GM21390 (cell line): Measurements from ENCODE around the gene TMEM114.
"Not testable (repeated sequence)": the region's sequence is repeated elsewhere in the genome, so short reads cannot be mapped to it uniquely, and the experiment has no call there.

Source experiments
- ATAC-seq: cut with Tn5 transposase; IDR thresholded peaks from one replicate; pipeline ENCODE4 v1.9.1; 2021; ENCODE audit not compliant: unreplicated experiment

The TMEM114 gene

DNA sequence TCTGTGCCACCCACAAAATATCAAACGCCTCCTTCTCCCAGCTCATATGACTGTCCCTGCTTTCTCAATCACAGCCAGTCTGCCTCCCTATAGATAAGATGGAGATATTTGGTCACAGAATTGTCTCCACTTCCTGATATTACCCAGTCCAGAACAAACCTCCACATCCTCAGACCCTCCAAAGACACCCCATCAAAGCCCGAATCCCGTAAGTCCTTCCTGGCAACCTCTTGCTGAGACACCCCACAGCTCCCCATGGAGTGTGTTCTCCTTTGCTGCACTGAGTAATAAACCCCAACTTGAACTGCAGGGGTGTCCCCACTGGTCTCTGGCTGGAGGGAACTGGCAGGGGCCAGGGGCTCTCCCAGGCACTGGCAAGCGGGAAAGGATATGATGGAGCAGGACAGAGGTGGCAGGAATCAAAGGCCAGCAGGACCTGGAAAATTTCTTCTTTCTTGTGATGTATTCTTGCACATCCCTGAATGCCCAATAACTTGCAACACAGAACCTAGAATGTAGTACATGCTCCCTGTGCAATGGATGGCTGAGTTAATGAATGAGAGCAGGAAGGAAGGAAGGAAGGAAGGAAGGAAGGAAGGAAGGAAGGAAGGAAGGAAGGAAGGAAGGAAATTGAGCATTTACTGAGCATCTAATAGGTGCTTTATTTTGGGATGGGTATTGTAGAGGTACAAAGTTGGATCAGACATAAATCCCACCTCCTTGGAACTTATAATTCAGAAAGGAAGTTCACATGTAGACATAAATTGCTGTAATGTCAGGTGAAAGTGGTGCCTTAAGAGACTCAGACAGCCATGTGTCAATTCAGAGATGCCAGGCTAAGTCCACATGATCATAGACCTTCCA lies 13.9 kb downstream of the TMEM114 start:
- no peak for ATAC-seq

DNA sequence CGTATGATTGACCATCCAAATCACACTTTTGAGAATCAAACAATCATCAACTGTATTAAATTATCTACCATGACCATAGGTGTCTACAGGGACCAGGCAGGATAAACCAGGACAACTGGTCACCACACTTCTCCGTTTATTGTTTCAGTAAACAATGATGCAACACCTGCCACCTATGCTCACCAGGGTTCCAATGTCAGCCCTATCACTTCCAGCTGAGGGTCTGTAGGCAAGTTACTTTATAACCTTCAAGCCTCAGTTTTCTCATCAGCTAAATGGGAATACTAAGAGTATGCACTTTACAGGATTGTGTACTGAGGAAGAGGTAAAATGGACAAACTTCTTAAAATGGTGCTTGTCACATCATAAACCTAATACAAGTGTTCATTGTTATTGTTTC lies 14.9 kb downstream of the TMEM114 start:
- no peak for ATAC-seq

DNA sequence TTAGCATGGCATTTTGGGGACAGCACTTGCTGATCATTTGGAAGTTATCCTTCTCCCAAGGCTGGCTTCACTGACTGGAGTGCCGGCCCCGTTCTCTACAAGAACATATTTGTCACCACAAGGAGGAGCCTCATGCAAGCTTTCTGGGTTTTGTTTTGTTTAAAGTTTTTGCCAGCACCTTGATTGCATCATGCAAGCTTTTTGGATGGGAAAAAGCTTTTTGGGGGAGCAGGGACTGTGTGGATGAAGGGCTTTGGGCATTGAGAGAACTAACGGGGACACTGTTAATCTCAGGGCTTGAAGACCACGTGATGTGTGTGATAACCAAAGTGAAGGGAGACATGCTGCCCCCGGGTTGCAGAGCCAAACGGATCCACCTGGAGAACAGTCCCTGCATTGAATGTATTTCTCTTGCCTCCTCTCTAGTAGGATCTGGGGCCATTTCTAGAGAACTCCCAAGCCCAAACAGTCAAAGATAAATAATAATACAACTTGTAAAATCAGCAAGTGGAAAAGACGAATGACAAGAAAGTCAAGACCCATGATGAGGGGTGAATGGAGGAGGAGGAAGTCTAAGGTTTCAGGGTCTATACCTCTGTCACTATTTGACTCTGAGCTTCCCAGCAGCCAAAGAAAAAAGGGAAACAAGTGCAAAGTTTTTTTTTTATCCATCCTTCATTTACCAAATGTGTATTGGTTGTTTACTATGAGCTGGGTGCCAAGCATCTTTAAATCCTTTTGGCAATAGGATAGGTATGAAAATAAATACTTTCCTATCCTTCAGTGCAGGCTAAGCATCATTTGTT lies 17.2 kb downstream of the TMEM114 start:
- ATAC-seq = no peak

DNA sequence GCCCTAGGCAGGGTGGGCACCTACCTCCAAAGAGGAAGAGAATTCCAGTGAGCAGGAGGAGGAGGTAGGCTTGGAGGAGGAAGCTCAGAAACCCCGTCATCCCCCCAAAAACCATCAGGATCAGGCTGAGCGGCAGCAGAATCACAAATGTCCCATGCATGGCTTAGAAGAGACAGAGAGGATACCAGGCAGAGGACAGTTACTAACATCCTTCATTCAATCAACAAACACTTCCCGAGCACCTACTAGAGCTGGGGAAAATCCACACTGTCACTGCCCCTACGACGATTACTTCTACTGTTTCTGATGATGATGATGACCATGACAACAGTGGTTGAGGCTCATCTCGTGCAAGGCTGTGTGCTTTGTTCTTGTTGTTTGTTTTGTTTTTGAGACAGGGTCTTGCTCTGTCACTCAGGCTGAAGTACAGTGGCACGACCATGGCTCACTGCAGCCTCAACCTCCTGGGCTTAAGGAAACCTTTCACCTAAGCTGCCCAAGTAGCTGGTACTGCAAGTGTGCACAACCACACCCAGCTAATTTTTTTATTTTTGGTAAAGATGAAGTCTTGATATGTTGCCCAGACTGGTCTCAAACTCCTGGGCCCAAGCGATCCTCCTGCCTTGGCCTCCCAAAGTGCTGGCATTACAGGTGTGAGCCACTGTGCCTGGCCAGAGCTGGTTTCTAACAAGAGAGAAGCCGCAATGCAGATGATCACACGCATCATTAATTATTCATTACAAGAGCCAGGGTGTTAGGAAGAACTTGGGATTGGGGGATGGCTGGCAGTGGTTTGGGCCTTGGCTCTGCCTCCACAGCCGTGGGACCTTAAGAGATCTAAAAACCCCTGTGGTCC lies 18.0 kb downstream of the TMEM114 start:
- ATAC-seq = no peak

DNA sequence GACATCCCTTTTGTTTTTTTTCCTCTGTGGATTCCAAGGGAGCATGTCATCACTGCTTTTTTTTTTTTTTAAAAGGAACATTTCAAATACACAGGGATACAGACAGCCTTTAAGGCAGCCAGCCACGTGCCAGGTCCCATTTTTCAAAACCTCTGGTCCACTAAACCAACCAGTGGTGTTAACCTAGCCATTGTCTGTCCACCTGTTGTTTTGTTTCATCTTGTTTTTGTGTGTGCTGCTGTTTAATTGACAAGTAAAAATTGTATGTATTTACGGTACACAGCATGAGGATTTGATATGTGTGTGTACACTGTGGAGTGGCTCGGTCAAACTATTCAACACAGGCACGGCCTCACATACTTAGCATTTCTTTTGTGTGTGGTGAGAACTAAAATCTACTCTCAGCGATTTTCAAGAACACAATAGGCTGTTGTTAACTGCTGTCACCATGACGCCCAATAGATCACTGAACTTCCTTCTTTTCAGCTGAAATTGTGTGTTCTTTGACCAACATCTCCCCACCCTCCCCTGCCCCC lies 19.2 kb downstream of the TMEM114 start:
- ATAC-seq = no peak

DNA sequence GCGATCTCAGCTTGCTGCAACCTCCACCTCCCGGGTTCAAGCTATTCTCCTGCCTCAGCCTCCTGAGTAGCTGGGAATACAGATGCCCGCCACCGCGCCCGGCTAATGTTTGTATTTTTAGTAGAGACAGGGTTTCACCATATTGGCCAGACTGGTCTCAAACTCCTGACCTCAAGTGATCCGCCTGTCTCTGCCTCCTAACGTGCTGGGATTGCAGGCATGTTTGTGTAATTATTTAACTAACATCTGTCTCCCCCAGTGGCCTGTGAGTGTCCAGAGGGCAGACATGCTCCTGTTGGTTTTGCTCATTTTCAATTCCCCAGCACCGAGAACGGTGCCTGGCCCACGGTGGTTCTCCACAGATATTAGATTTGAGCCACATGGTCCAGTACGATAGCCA lies 19.9 kb downstream of the TMEM114 start:
- not testable (repeated sequence) for ATAC-seq

DNA sequence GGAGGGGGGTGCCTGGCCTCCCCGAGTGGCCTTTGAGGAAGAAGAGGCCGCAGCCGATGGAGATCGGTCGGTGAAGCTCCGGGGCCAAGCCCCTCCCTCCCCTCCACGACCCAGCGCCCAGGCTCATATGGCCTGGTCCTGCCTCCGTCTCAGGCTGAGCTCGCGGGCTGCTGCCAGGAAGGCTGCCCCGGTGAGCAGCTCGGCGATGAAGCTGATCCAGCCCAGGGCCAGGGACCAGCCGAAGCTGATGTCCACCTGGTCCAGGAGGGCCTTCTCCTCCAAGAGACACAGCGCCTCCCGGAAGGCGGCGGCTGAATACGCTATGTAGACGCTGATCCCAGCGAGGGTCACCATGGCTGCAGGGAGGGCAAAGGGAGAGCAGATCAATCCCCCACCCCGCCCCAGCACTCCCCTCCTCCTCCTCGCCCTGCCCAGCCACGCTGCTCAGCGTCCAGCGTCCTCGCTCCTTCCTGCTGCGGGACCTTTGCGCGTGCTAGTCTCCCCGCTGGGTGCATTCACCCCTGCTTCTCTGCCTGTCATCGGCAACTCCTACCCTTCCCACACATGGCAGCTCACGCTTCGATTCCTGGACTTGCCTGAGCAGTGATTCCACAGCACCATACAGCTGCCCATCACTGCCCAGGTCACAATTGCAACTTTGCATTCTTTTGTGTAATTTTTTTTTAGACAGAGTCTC lies 20.5 kb downstream of the TMEM114 start:
- no peak for ATAC-seq

DNA sequence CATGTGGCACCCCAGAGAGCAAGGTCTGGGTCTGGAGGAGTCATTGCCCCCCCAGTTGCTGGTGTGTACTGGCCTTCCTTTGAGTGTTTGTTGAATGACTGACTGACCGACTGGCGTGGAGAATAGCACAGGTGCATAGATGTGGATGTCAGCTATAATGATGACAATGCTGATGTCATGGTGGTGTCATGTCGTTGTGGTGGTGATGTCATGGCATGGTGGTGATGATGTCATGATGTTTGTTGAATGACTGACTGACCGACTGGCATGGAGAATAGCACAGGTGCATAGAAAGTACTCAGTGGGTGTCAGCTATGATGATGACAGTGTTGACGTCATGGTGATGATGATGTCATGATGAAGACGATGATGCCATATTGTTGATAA lies 22.1 kb downstream of the TMEM114 start:
- ATAC-seq = no peak

DNA sequence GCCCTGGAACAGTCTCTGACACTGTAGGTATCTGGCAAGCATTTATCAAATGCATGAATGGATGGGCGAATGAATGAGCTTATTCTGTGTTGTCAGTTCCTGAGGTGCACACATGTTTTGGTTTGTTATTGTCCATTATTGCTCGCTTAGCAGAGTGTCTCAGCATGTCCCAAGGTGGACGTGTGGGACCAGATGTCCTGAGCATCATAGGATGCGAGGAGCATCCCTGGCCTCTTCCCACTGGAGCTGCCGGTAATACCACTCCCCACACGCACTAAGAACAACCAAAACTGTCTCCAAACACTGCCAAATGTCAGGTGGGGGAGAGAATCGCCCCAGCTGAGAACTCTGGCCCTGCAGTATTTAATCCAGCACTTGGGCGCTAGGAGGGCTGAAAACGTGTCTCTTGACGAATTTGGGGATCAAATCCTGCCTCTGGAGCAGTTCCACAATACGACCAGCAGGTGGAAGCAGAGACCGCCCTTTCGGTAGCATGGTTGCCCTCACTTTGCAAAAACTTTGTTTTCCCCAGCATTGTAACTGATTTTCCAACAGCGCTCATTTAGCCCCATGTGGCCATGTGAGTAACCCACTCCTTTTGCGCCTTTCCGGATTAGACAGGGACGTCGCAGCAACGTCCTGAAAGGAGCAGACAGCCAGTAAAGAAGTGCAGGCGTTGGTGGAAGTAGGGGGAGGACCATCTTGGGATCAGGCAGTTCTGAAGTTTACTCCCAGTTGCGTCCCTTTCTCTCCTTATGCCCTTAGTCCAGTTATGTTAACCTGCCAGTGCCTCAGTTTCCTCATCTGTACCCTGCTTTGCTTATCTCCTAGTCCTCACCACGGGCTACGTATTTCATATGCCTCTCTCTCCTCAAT lies 22.7 kb downstream of the TMEM114 start:
- ATAC-seq = peak; percentile 91

DNA sequence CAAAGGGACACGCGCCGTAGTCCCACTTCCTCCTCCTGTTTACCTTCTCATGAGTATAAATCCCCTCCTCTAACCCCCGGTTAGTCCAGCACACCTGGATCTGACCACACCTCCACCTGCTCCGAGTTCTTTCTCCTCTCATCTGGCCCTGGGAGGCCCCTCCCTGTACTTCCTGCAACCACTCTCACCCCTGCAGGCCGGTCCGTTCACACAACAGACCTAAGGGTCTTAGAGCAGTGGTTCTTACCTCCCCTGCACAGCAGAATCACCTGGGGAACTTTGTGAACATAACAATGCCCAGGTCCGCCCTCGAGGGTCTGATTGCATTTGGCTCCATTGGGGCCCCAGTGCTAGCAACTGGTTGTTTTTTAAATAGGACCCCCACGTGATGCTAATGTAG lies 24.8 kb downstream of the TMEM114 start:
- ATAC-seq = no peak

DNA sequence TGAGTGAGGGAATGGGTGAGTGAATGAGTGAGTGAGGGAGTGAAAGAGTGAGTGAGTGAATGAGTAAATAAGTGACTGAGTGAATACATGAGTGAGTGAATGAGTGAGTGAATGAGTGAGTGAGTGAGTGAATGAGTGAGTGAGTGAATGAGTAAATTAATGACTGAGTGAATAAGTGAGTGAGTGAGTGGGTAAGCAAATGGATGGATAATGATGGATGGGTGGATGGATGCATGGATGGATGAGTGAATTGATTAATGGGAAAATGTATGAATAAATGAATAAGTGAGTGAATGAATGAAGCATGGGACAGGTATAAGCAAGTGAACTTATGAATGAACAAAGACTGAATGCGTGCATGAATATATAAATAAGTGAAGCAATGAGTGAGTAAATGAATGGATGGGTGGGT lies 25.4 kb downstream of the TMEM114 start:
- no peak for ATAC-seq

DNA sequence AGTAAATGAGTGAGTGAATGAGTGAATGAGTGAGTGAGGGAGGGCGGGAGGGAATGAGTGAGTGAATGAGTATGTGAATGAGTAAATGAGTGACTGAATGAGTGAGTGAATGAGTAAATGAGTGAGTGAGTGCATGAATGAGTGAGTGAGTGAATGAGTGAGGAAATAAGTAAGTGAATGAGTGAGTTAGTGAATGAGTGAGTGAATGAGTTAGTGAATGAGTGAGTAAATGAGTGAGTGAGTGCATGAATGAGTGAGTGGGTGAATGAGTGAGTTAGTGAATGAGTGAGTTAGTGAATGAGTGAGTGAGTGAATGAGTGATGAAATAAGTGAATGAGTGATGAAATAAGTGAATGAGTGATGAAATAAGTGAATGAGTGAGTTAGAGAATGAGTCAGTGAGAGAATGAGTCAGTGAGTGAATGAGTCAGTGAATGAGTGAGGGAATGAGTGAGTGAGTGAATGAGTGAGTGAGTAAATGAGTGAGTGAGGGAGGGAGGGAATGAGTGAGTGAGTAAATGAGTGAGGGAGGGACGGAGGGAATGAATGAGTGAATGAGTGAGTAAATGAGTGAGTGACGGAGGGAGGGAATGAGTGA lies 26.3 kb downstream of the TMEM114 start:
- ATAC-seq = not testable (repeated sequence)

DNA sequence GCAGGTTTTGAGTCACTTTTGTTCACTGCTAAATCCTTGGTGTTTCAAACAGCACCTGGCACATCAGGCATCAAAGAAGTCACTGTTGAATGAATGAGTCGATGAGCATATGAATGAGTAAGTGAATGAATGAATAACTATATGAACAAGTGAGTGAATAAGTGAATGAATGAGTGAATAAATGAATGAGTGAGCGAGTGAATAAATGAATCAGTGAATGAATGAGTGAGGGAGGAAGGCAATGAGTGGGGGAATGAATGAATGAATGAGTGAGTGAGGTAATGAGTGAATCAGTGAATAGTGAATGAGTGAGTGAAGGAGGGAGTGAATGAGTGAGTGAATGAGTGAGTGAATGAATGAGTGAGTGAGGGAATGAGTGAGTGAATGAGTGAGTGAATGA lies 28.8 kb downstream of the TMEM114 start:
- ATAC-seq = no peak

DNA sequence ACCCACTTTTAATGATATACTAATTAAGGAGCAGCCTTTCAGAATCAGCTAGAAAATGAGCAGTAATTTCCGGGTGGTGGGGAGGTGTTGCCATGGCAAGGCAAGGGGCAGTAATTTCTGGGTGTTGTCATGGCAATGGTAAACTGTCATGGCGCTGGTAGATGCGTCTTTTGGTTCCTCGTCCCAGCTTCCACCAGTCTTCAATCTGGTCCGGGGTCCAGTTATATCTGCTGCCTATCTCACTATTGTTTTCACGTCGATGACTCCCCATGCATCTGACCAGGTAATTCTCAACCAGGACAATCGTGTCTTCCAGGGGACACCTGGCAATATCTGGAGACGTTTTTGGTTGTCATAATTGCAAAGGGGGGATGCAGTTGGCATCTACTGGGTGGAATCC lies 34.9 kb downstream of the TMEM114 start:
- ATAC-seq = no peak

DNA sequence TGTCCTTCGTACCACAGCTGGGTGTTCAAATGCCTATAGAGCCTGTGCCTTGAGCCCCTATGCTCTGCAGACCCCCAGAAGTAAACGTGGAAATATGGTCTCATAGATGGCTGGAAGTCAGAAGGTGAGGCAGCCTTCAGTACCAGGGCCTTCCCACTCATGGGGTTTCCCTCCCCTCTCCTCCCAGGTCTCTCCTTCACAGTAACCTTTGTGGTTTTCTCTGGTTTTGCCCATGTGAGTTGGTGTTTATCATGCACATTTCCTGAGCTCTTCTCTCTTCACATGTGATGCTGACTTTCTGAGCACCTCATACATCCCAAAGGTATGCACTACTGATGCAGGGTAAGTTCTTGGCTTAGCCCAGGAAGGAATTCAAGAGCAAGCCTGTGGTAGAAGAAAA lies 35.4 kb downstream of the TMEM114 start:
- no peak for ATAC-seq

DNA sequence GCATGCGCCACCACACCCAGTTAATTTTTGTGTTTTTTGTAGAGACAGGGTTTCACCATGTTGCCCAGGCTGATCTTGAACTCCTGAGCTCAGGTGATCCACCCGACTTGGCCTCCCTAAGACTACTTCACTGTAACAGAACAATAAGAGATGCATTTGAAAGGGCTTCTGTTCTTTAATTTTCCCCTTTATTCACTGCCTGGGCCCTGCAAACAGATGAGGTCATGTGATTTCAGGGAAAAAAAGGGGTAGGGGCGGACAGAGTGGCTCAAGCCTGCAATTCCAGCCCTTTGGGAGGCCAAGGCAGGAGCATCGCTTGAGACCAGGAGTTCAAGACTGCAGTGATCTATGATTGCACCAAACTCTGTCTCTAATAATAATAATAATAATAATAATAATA lies 36.3 kb downstream of the TMEM114 start:
- ATAC-seq = no peak

DNA sequence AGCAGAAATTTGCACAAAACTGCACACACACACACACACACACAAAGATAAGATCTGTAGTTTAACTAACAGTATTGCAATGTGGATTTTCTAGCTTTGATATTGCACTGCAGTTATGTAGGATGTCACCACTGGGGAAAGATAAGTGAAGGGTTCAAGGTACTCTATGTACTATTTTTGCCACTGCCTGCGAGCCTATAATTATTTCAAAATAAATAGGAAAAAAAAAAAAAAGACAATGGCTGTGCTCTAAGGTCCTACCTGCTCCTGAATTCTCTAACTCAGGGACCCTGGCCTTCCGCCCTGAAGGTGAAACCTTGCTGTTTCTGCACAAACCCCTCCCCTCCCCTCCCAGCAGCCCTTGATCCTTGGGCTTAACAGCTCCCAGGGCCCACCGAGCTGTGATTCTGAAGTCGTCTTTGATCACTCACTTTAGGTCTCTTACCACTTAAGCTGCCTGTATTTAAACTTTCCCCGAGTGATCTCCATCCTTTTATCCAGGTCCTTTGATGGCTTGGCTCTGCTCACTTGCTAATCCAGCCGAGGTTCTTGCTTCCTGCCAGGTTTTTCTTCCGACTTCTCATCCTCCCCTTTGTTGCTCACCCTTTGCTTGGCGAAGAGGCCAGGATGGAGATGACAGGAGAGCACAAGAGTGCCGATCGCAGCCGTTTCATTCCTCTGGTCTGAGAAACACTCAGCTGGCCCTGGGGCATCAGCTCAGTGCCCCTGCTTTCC lies 37.7 kb downstream of the TMEM114 start:
- no peak for ATAC-seq
